Measurements from ENCODE around the gene CLHC1. TPM values are rescaled to one million over a fixed set of nuclear protein-coding genes. Genes with fewer than 3 reads are reported as not detected.

Gene CLHC1
- total and polyA plus RNA-seq, 4 donors: 0.45 to 4.9 (median 2.6) TPM

GRCh38 chr2:55151733-55152433 is 80.2 kb downstream of the CLHC1 start:
- H3K27me3 ChIP-seq (ENCODE audit: control insufficient read depth in 4 of 4, insufficient read depth in 4 of 4, low read length in 3 of 4): no peaks in the 10 kb centered on the region
- H3K9me3 ChIP-seq (ENCODE audit: control insufficient read depth in 4 of 4, low read length in 3 of 4): no peaks in the 10 kb centered on the region
- H3K4me1 ChIP-seq (ENCODE audit: control insufficient read depth in 4 of 4, insufficient read depth in 4 of 4, low read length in 3 of 4): no peaks in the 10 kb centered on the region
- no peak overlapping the region for H3K4me3 ChIP-seq (ENCODE audit: low read depth in 1 of 3, low read length in 3 of 3)
- no peak for DNase-seq (ENCODE audit: low spot score)
- TF ChIP-seq FOXA1 (IDR thresholded peaks at IDR 0.05): no peak
- TF ChIP-seq TAF1 (conservative IDR thresholded peaks at IDR 0.05): no peak
- TF ChIP-seq, protein P1, sequence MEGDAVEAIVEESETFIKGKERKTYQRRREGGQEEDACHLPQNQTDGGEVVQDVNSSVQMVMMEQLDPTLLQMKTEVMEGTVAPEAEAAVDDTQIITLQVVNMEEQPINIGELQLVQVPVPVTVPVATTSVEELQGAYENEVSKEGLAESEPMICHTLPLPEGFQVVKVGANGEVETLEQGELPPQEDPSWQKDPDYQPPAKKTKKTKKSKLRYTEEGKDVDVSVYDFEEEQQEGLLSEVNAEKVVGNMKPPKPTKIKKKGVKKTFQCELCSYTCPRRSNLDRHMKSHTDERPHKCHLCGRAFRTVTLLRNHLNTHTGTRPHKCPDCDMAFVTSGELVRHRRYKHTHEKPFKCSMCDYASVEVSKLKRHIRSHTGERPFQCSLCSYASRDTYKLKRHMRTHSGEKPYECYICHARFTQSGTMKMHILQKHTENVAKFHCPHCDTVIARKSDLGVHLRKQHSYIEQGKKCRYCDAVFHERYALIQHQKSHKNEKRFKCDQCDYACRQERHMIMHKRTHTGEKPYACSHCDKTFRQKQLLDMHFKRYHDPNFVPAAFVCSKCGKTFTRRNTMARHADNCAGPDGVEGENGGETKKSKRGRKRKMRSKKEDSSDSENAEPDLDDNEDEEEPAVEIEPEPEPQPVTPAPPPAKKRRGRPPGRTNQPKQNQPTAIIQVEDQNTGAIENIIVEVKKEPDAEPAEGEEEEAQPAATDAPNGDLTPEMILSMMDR (IDR thresholded peaks at IDR 0.05; ENCODE audit: low read depth, low read length, missing input control): no peak
- TF ChIP-seq FOXA2 (IDR thresholded peaks at IDR 0.05): no peak
- no peak for TF ChIP-seq SP1 (IDR thresholded peaks at IDR 0.05)
- TF ChIP-seq HNF4A (conservative IDR thresholded peaks at IDR 0.05): no peak
- TF ChIP-seq RXRA (IDR thresholded peaks at IDR 0.05): no peak
- TF ChIP-seq GABPA (IDR thresholded peaks at IDR 0.05 in 1 of 2, conservative IDR thresholded peaks at IDR 0.05 in 1 of 2): no peak
- TF ChIP-seq EGR1 (IDR thresholded peaks at IDR 0.05; ENCODE audit: low read depth in 2 of 2): no peak
- TF ChIP-seq, protein P2, sequence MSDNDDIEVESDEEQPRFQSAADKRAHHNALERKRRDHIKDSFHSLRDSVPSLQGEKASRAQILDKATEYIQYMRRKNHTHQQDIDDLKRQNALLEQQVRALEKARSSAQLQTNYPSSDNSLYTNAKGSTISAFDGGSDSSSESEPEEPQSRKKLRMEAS (IDR thresholded peaks at IDR 0.05): no peak
- TF ChIP-seq NR2F2 (IDR thresholded peaks at IDR 0.05): no peak
- no peak for TF ChIP-seq YY1 (IDR thresholded peaks at IDR 0.05)
- TF ChIP-seq, protein P3, sequence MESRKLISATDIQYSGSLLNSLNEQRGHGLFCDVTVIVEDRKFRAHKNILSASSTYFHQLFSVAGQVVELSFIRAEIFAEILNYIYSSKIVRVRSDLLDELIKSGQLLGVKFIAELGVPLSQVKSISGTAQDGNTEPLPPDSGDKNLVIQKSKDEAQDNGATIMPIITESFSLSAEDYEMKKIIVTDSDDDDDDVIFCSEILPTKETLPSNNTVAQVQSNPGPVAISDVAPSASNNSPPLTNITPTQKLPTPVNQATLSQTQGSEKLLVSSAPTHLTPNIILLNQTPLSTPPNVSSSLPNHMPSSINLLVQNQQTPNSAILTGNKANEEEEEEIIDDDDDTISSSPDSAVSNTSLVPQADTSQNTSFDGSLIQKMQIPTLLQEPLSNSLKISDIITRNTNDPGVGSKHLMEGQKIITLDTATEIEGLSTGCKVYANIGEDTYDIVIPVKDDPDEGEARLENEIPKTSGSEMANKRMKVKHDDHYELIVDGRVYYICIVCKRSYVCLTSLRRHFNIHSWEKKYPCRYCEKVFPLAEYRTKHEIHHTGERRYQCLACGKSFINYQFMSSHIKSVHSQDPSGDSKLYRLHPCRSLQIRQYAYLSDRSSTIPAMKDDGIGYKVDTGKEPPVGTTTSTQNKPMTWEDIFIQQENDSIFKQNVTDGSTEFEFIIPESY (IDR thresholded peaks at IDR 0.05): no peak
- TF ChIP-seq, protein P4, sequence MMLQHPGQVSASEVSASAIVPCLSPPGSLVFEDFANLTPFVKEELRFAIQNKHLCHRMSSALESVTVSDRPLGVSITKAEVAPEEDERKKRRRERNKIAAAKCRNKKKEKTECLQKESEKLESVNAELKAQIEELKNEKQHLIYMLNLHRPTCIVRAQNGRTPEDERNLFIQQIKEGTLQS (IDR thresholded peaks at IDR 0.05): no peak
- TF ChIP-seq REST (IDR thresholded peaks at IDR 0.05): no peak
- no peak for TF ChIP-seq RAD21 (IDR thresholded peaks at IDR 0.05)
- H3K27ac ChIP-seq (ENCODE audit: low read depth in 1 of 2, low read length in 2 of 2): no peak overlapping the region
- no peaks in the 10 kb centered on the region for H3K36me3 ChIP-seq (ENCODE audit: control insufficient read depth in 4 of 4, insufficient read depth in 3 of 4, low read depth in 1 of 4, low read length in 3 of 4)
- H3K9ac ChIP-seq (ENCODE audit: low read depth in 1 of 2, low read length in 2 of 2): no peak overlapping the region
